Activated CD8-positive, alpha-beta T cell treated with anti-CD3 and anti-CD28 coated beads for 36 hours (primary cell): ENCODE data around the gene ABITRAM. TPM values are rescaled to one million over a fixed set of nuclear protein-coding genes. Genes with fewer than 3 reads are reported as not detected.
"Not testable (repeated sequence)": the region's sequence is repeated elsewhere in the genome, so short reads cannot be mapped to it uniquely, and the experiment has no call there.

Experiments
- ATAC-seq: fragments of 200-7000 bp; cut with Tn5 transposase; one replicate; pipeline ENCODE4 v1.10.0; 2021; ENCODE audit warnings: mild to moderate bottlenecking, moderate library complexity
- CTCF ChIA-PET: fragments of 350-600 bp; sonication (Branson Sonifier 250); formaldehyde crosslinking; loops from one replicate; lab custom pipeline; 2021; ENCODE audit warnings: antibody characterized with exemption; lab: Charles Lee
- POLR2A ChIA-PET: fragments of 350-600 bp; sonication (Branson Sonifier 250); formaldehyde crosslinking; loops from one replicate; lab custom pipeline; 2021; ENCODE audit warnings: antibody characterized with exemption; lab: Charles Lee
- DNase-seq: peaks from one replicate; pipeline ENCODE4 v3.0.0-alpha.2; 2020
- H3K27ac Mint-ChIP-seq: one replicate; pipeline ENCODE4 v1.8.0; 2021; ENCODE audit warnings: mild to moderate bottlenecking, mixed read lengths
- H3K27me3 Mint-ChIP-seq: one replicate; pipeline ENCODE4 v1.8.0; 2021; ENCODE audit warnings: mixed read lengths
- H3K36me3 Mint-ChIP-seq: one replicate; pipeline ENCODE4 v1.8.0; 2021; ENCODE audit warnings: low read depth, mixed read lengths
- H3K4me1 Mint-ChIP-seq: one replicate; pipeline ENCODE4 v1.8.0; 2021; ENCODE audit warnings: low read depth, mixed read lengths
- H3K4me3 Mint-ChIP-seq: one replicate; pipeline ENCODE4 v1.8.0; 2021; ENCODE audit warnings: mild to moderate bottlenecking, moderate library complexity, mixed read lengths
- H3K9me3 Mint-ChIP-seq: one replicate; pipeline ENCODE4 v1.8.0; 2021; ENCODE audit warnings: mixed read lengths
- intact Hi-C: fragments of 100-400 bp; cut with micrococcal nuclease; formaldehyde crosslinking; loops from one replicate; pipeline ENCODE4 v1.10.0; 2022
- total RNA-seq, 2 experiments: library from RNA; stranded (reverse); gene quantifications; one replicate each; pipeline ENCODE4 v1.2.3, GENCODE V29; 2021
- TF ChIP-seq, protein P1 (sequence below): fragments of 200-600 bp; IDR thresholded peaks from one replicate; pipeline ENCODE4 v1.8.0; 2022; ENCODE audit warnings: antibody characterized with exemption, mild to moderate bottlenecking

Gene ABITRAM
- total RNA-seq, 2 experiments from 2014 or later, result 7.9 to 8.9 TPM

- ATAC-seq, result no peak
- DNase-seq, result no peak
- CTCF ChIA-PET, result interaction anchor here (1.4 kb wide), 1 partner anchor 15 kb away, joined by 3 read pairs; no protein-coding TSS in a partner anchor
- no peak overlapping the region for H3K27ac Mint-ChIP-seq
- H3K4me3 Mint-ChIP-seq, result no peak overlapping the region
- H3K36me3 Mint-ChIP-seq, result peaks cover 55% of the 10 kb centered on the region
- H3K9me3 Mint-ChIP-seq, result no peaks in the 10 kb centered on the region
- POLR2A ChIA-PET, result no interaction called here
- no peaks in the 10 kb centered on the region for H3K4me1 Mint-ChIP-seq
- no peaks in the 10 kb centered on the region for H3K27me3 Mint-ChIP-seq
- intact Hi-C loops, result no loop called here
- TF ChIP-seq, protein P1, sequence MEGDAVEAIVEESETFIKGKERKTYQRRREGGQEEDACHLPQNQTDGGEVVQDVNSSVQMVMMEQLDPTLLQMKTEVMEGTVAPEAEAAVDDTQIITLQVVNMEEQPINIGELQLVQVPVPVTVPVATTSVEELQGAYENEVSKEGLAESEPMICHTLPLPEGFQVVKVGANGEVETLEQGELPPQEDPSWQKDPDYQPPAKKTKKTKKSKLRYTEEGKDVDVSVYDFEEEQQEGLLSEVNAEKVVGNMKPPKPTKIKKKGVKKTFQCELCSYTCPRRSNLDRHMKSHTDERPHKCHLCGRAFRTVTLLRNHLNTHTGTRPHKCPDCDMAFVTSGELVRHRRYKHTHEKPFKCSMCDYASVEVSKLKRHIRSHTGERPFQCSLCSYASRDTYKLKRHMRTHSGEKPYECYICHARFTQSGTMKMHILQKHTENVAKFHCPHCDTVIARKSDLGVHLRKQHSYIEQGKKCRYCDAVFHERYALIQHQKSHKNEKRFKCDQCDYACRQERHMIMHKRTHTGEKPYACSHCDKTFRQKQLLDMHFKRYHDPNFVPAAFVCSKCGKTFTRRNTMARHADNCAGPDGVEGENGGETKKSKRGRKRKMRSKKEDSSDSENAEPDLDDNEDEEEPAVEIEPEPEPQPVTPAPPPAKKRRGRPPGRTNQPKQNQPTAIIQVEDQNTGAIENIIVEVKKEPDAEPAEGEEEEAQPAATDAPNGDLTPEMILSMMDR, result no peak
Observed at GRCh38 chr9:108894225-108894997, 39.8 kb upstream of the ABITRAM start.

GRCh38 chr9:108897324-108898096 lies 36.7 kb upstream of the ABITRAM start:
- DNase-seq (no peak), ATAC-seq (no peak)
- Mint-ChIP-seq H3K4me3 (no peak overlapping the region), H3K9me3 (no peaks in the 10 kb centered on the region), H3K36me3 (peaks cover 48% of the 10 kb centered on the region), H3K27ac (no peak overlapping the region), H3K27me3 (no peaks in the 10 kb centered on the region), H3K4me1 (no peaks in the 10 kb centered on the region)
- intact Hi-C loops, result no loop called here
- POLR2A ChIA-PET, result no interaction called here
- CTCF ChIA-PET, result interaction anchor here (1.0 kb wide), 1 partner anchor 8 kb away, joined by 3 read pairs; no protein-coding TSS in a partner anchor
- TF ChIP-seq, protein P1, result no peak

DNA sequence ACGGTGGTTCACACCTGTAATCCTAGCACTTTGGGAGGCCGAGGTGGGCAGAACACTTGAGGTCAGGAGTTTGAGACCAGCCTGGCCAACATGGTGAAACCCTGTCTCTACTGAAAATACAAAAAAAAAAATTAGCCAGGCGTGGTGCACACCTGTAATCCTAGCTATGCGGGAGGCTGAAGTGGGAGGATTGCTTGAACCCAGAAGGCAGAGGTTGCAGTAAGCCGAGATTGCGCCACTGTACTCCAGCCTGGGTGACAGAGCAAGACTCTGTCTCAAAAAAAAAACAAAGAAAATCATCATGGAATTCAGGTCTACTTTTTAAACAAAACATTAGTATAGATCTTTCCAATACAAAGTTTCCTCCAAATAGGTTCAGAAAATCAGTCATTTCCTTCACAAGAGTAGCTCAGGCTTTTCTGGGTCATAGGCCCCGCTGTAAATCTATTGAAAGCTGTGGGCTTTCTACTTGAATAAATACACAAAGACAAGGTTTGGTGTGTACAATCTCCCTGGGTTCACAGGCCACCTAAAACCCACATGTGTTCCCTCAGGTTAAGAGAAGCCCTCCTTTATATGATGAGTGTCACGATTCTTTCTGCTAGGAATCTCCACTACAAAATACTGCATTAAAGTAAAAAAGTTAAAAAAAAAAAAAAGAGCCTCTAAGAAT lies 35.0 kb upstream of the ABITRAM start:
- intact Hi-C loops, H3K4me3 Mint-ChIP-seq, ATAC-seq, DNase-seq, H3K27me3 Mint-ChIP-seq, H3K9me3 Mint-ChIP-seq, H3K4me1 Mint-ChIP-seq, H3K27ac Mint-ChIP-seq: not testable (repeated sequence)
- POLR2A ChIA-PET, result interaction anchor here (0.6 kb wide), 1 partner anchor 80 kb away, joined by 3 read pairs; no protein-coding TSS in a partner anchor
- peaks cover 56% of the 10 kb centered on the region for H3K36me3 Mint-ChIP-seq
- CTCF ChIA-PET, result interaction anchor here (1.1 to 1.8 kb wide), 3 partner anchors 9 to 13 kb away, joined by 4 to 5 read pairs (median 4); no protein-coding TSS in a partner anchor

GRCh38 chr9:108900176-108900575 lies 34.0 kb upstream of the ABITRAM start:
- TF ChIP-seq, protein P1, result no peak
- Mint-ChIP-seq H3K27ac (no peak overlapping the region), H3K27me3 (no peaks in the 10 kb centered on the region), H3K4me3 (no peak overlapping the region), H3K4me1 (no peaks in the 10 kb centered on the region), H3K9me3 (no peaks in the 10 kb centered on the region), H3K36me3 (peaks cover 50% of the 10 kb centered on the region)
- no peak for ATAC-seq
- ChIA-PET POLR2A (no interaction called here), CTCF (interaction anchor here (1.2 to 1.8 kb wide), 2 partner anchors 10 to 14 kb away, joined by 4 to 5 read pairs; no protein-coding TSS in a partner anchor)
- intact Hi-C loops, result no loop called here
- DNase-seq, result no peak

DNA sequence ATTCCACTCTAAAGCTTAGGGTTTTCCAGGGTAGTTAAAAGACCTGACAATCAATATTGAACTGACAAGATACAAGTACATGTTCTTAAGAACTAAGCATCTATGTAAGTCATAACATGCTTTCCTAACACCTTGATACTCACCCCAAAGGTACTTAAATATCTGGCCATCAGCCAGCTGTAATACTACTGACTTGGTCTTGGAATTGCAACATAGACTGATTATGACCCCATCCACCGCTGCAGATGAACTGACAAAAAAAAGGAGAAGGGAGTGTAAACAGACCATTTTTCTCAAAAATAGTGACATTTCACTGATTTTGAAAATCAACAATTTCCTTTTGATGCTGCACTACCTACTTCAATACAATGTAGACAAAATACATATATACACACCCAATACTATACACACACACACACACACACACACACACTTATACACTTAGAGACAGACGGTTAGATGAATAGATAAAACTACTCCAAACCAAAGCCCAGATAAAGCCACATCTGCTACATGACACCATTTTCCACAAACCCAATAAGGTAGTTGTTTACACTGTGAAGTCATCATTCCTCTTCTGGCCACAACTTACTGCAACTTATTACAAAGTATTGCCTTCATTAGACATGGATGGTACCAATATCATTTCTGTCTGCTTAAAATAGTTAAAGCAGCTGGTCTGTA lies 30.6 kb upstream of the ABITRAM start:
- Mint-ChIP-seq H3K9me3 (no peaks in the 10 kb centered on the region), H3K4me3 (no peak overlapping the region), H3K27ac (no peak overlapping the region), H3K36me3 (peaks cover 39% of the 10 kb centered on the region), H3K4me1 (no peaks in the 10 kb centered on the region), H3K27me3 (no peaks in the 10 kb centered on the region)
- no peak for DNase-seq
- ChIA-PET CTCF (no interaction called here), POLR2A (no interaction called here)
- no peak for ATAC-seq
- TF ChIP-seq, protein P1, result no peak
- intact Hi-C loops, result no loop called here
